SK-N-SH treated with all-trans-retinoic acid at 6 μM for 48 hours (cell line): Measurements from ENCODE around the gene NCBP2L.
"Not testable (repeated sequence)": the region's sequence is repeated elsewhere in the genome, so short reads cannot be mapped to it uniquely, and the experiment has no call there.

Source experiments
- ATAC-seq: fragments of 200-7000 bp; cut with Tn5 transposase; 3 replicates; pipeline ENCODE4 v1.9.1; 2020; ENCODE audit warnings: mild to moderate bottlenecking, moderate library complexity
- ARNTL ChIP-seq: fragments of 450-650 bp; formaldehyde crosslinking; IDR thresholded peaks from 2 replicates; pipeline ENCODE4 v1.5.0; 2020; ENCODE audit warnings: low read depth, mild to moderate bottlenecking, moderate library complexity, borderline replicate concordance
- BACH2 ChIP-seq: fragments of 250-450 bp; sonication (Bioruptor Pico); IDR thresholded peaks from 2 replicates; pipeline ENCODE4 v1.9.0; 2021; ENCODE audit warnings: mild to moderate bottlenecking, borderline replicate concordance
- CREB5 ChIP-seq: fragments of 250-450 bp; sonication (Bioruptor Pico); IDR thresholded peaks from 2 replicates; pipeline ENCODE4 v1.5.1; 2020; ENCODE audit warnings: low read depth, mild to moderate bottlenecking, moderate library complexity
- CSDC2 ChIP-seq: fragments of 250-450 bp; sonication (Bioruptor Pico); IDR thresholded peaks from 2 replicates; pipeline ENCODE4 v1.5.0; 2020; ENCODE audit warnings: mild to moderate bottlenecking, moderate library complexity
- CSRNP3 ChIP-seq: fragments of 250-450 bp; sonication (Bioruptor Pico); IDR thresholded peaks from 2 replicates; pipeline ENCODE4 v1.5.1; 2021; ENCODE audit warnings: mild to moderate bottlenecking, moderate library complexity
- ESRRG ChIP-seq: fragments of 250-450 bp; sonication (Bioruptor Pico); IDR thresholded peaks from 2 replicates; pipeline ENCODE4 v1.6.1; 2021; ENCODE audit warnings: mild to moderate bottlenecking
- ISL1 ChIP-seq: fragments of 250-450 bp; sonication (Bioruptor Pico); IDR thresholded peaks from 2 replicates; pipeline ENCODE4 v2.1.2; 2022; ENCODE audit warnings: mild to moderate bottlenecking, moderate library complexity
- OSR1 ChIP-seq: fragments of 250-450 bp; sonication (Bioruptor Pico); IDR thresholded peaks from 2 replicates; pipeline ENCODE4 v1.8.0; 2022; ENCODE audit warnings: moderate library complexity, mild to moderate bottlenecking, inconsistent platforms
- POU6F1 ChIP-seq: fragments of 250-450 bp; sonication (Bioruptor Pico); IDR thresholded peaks from 2 replicates; pipeline ENCODE4 v1.8.0; 2021; ENCODE audit warnings: low read depth, mild to moderate bottlenecking, moderate library complexity, borderline replicate concordance
- RARB ChIP-seq: fragments of 250-450 bp; sonication (Bioruptor Pico); IDR thresholded peaks from 2 replicates; pipeline ENCODE4 v1.8.0; 2021; ENCODE audit warnings: mild to moderate bottlenecking, moderate library complexity
- SNAI2 ChIP-seq: fragments of 250-450 bp; sonication (Bioruptor Pico); IDR thresholded peaks from 2 replicates; pipeline ENCODE4 v1.5.0; 2020; ENCODE audit warnings: mild to moderate bottlenecking, moderate library complexity
- TCF4 ChIP-seq: fragments of 250-450 bp; sonication (Bioruptor Pico); IDR thresholded peaks from 2 replicates; pipeline ENCODE4 v1.8.0; 2021; ENCODE audit warnings: mild to moderate bottlenecking, moderate library complexity, borderline replicate concordance
- TOX ChIP-seq: fragments of 250-450 bp; sonication (Bioruptor Pico); IDR thresholded peaks from 2 replicates; pipeline ENCODE4 v1.8.0; 2021; ENCODE audit warnings: mild to moderate bottlenecking, moderate library complexity, borderline replicate concordance
- TSHZ2 ChIP-seq: fragments of 250-450 bp; sonication (Bioruptor Pico); IDR thresholded peaks from 2 replicates; pipeline ENCODE4 v1.5.0; 2020; ENCODE audit warnings: mild to moderate bottlenecking, moderate library complexity
- ZC3H10 ChIP-seq: fragments of 250-450 bp; sonication (Bioruptor Pico); IDR thresholded peaks from 2 replicates; pipeline ENCODE4 v1.5.1; 2021; ENCODE audit warnings: mild to moderate bottlenecking, moderate library complexity
- ZFP3 ChIP-seq: fragments of 250-450 bp; sonication (Bioruptor Pico); IDR thresholded peaks from 2 replicates; pipeline ENCODE4 v1.5.0; 2020; ENCODE audit warnings: mild to moderate bottlenecking, moderate library complexity
- ZFP30 ChIP-seq: fragments of 450-650 bp; formaldehyde crosslinking; IDR thresholded peaks from 2 replicates; pipeline ENCODE4 v1.5.0; 2022; ENCODE audit warnings: mild to moderate bottlenecking, moderate library complexity
- ZNF565 ChIP-seq: fragments of 450-650 bp; formaldehyde crosslinking; conservative IDR thresholded peaks from 2 replicates; pipeline ENCODE4 v1.5.0; 2020; ENCODE audit warnings: low read depth, mild to moderate bottlenecking, moderate library complexity
- ZNF70 ChIP-seq: fragments of 450-650 bp; formaldehyde crosslinking; IDR thresholded peaks from 2 replicates; pipeline ENCODE4 v1.5.0; 2020; ENCODE audit warnings: mild to moderate bottlenecking, moderate library complexity
- ZNF8 ChIP-seq: fragments of 450-650 bp; formaldehyde crosslinking; IDR thresholded peaks from 2 replicates; pipeline ENCODE4 v1.5.0; 2020; ENCODE audit warnings: mild to moderate bottlenecking, moderate library complexity

Gene NCBP2L

GRCh38 chrX:107787827-107788226 is 10.3 kb downstream of the NCBP2L start:
- ATAC-seq: no peak
- TF ChIP-seq CSRNP3: no peak

GRCh38 chrX:107804427-107804826 is 26.9 kb downstream of the NCBP2L start:
- no peak for ATAC-seq
- TF ChIP-seq SNAI2 (no peak), ZNF70 (CRISPR knock-in tag) (no peak), ZFP3 (CRISPR knock-in tag) (no peak), ESRRG (CRISPR knock-in tag) (no peak), POU6F1 (CRISPR knock-in tag) (no peak), ISL1 (CRISPR knock-in tag) (no peak), ZNF8 (CRISPR knock-in tag) (no peak), ZFP30 (no peak), ZC3H10 (CRISPR knock-in tag) (no peak)

GRCh38 chrX:107805179-107805578 is 27.6 kb downstream of the NCBP2L start:
- no peak for TF ChIP-seq BACH2 (CRISPR knock-in tag)
- TF ChIP-seq CREB5 (CRISPR knock-in tag): no peak
- TF ChIP-seq ZNF565: no peak
- TF ChIP-seq ZFP30: no peak
- no peak for TF ChIP-seq ZC3H10 (CRISPR knock-in tag)
- no peak for TF ChIP-seq OSR1
- TF ChIP-seq TOX (CRISPR knock-in tag): no peak
- no peak for TF ChIP-seq ESRRG (CRISPR knock-in tag)
- no peak for TF ChIP-seq ARNTL
- TF ChIP-seq CSDC2 (CRISPR knock-in tag): no peak
- ATAC-seq: no peak

- not testable (repeated sequence) for ATAC-seq
Measured at GRCh38 chrX:107810053-107810452, 32.5 kb downstream of the NCBP2L start.

- no peak for ATAC-seq
- no peak for TF ChIP-seq TSHZ2 (CRISPR knock-in tag)
Measured at GRCh38 chrX:107818900-107819521, 41.5 kb downstream of the NCBP2L start.

GRCh38 chrX:107823042-107823441 is 45.5 kb downstream of the NCBP2L start:
- ATAC-seq: no peak
- TF ChIP-seq TCF4 (CRISPR knock-in tag) (no peak), POU6F1 (CRISPR knock-in tag) (no peak), TSHZ2 (CRISPR knock-in tag) (no peak), ZC3H10 (CRISPR knock-in tag) (no peak), ZFP30 (no peak), OSR1 (no peak), CREB5 (CRISPR knock-in tag) (no peak), RARB (CRISPR knock-in tag) (no peak), ESRRG (CRISPR knock-in tag) (no peak), BACH2 (CRISPR knock-in tag) (no peak), ARNTL (no peak)
